H9 (cell line): ENCODE results near the gene NPB. TPM values are rescaled to one million over a fixed set of nuclear protein-coding genes. Genes with fewer than 3 reads are reported as not detected.

ENCODE experiments used
- DNase-seq: peaks from one replicate; pipeline ENCODE4 v3.0.0-alpha.2; 2017
- H2AFZ ChIP-seq: one replicate; pipeline ENCODE4 v1.6.1; 2013; ENCODE audit warnings: mild to moderate bottlenecking, low read length, control low read depth, moderate library complexity
- H2AK5ac ChIP-seq: 2 replicates; pipeline ENCODE4 v1.6.1; 2013; ENCODE audit warnings: low read length, control low read depth, mixed read lengths; ENCODE audit not compliant: insufficient read length
- H2BK120ac ChIP-seq: one replicate; pipeline ENCODE4 v1.6.1; 2013; ENCODE audit warnings: low read depth, mild to moderate bottlenecking, low read length, control low read depth, inconsistent platforms; ENCODE audit not compliant: poor library complexity, severe bottlenecking
- H2BK12ac ChIP-seq: 2 replicates; pipeline ENCODE4 v1.6.1; 2013; ENCODE audit warnings: low read length, control low read depth, mixed read lengths, low read depth; ENCODE audit not compliant: insufficient read length
- H2BK15ac ChIP-seq: 2 replicates; pipeline ENCODE4 v1.6.1; 2013; ENCODE audit warnings: low read depth, low read length, control low read depth
- H2BK20ac ChIP-seq: one replicate; pipeline ENCODE4 v1.6.1; 2013; ENCODE audit warnings: low read depth, mild to moderate bottlenecking, low read length, control low read depth, inconsistent platforms; ENCODE audit not compliant: poor library complexity, severe bottlenecking
- H2BK5ac ChIP-seq: 2 replicates; pipeline ENCODE4 v1.6.1; 2013; ENCODE audit warnings: low read length, control low read depth, mixed read lengths; ENCODE audit not compliant: insufficient read length
- H3K14ac ChIP-seq: 2 replicates; pipeline ENCODE4 v1.6.1; 2013; ENCODE audit warnings: low read length, control low read depth; ENCODE audit not compliant: insufficient read depth
- H3K18ac ChIP-seq: 2 replicates; pipeline ENCODE4 v1.6.1; 2013; ENCODE audit warnings: low read depth, mild to moderate bottlenecking, mixed read lengths, low read length, control low read depth; ENCODE audit not compliant: insufficient read length
- H3K23ac ChIP-seq: 2 replicates; pipeline ENCODE4 v1.6.1; 2013; ENCODE audit warnings: low read length, control low read depth, mixed read lengths, low read depth; ENCODE audit not compliant: insufficient read length
- H3K23me2 ChIP-seq: 2 replicates; pipeline ENCODE4 v1.6.1; 2013; ENCODE audit warnings: low read depth, mild to moderate bottlenecking, mixed read lengths, low read length, control low read depth; ENCODE audit not compliant: insufficient read length, poor library complexity, severe bottlenecking
- H3K27ac ChIP-seq: 2 replicates; pipeline ENCODE4 v1.5.1; 2013; ENCODE audit warnings: low read length, control low read depth, mixed read lengths, low read depth; ENCODE audit not compliant: insufficient read length
- H3K27me3 ChIP-seq: 2 replicates; pipeline ENCODE4 v1.6.1; 2013; ENCODE audit warnings: low read length, control low read depth, inconsistent platforms; ENCODE audit not compliant: insufficient read depth
- H3K4ac ChIP-seq: 2 replicates; pipeline ENCODE4 v1.6.1; 2013; ENCODE audit warnings: low read depth, mild to moderate bottlenecking, control low read depth, inconsistent platforms, low read length, moderate library complexity
- H3K4me1 ChIP-seq: 2 replicates; pipeline ENCODE4 v1.6.1; 2013; ENCODE audit warnings: low read length, control low read depth, inconsistent platforms; ENCODE audit not compliant: insufficient read depth
- H3K4me2 ChIP-seq: 2 replicates; pipeline ENCODE4 v1.6.1; 2013; ENCODE audit warnings: low read length, control low read depth, mixed read lengths; ENCODE audit not compliant: insufficient read length, insufficient read depth
- H3K56ac ChIP-seq: 2 replicates; pipeline ENCODE4 v1.6.1; 2013; ENCODE audit warnings: low read depth, mild to moderate bottlenecking, mixed read lengths, low read length, control low read depth; ENCODE audit not compliant: insufficient read length
- H3K79me1 ChIP-seq: 2 replicates; pipeline ENCODE4 v1.6.1; 2013; ENCODE audit warnings: low read depth, mild to moderate bottlenecking, moderate library complexity, low read length, control low read depth, inconsistent platforms; ENCODE audit not compliant: insufficient read depth, poor library complexity, severe bottlenecking
- H3K79me2 ChIP-seq: 2 replicates; pipeline ENCODE4 v1.6.1; 2013; ENCODE audit warnings: low read length, control low read depth, inconsistent platforms; ENCODE audit not compliant: insufficient read depth
- H3K9ac ChIP-seq: 2 replicates; pipeline ENCODE4 v1.6.1; 2013; ENCODE audit warnings: low read length, control low read depth, mixed read lengths; ENCODE audit not compliant: insufficient read length; ENCODE audit errors: extremely low read depth
- H3K9me3 ChIP-seq: one replicate; pipeline ENCODE4 v1.6.1; 2013; ENCODE audit warnings: low read depth, low read length, inconsistent platforms; ENCODE audit not compliant: control insufficient read depth
- H3T11ph ChIP-seq: one replicate; pipeline ENCODE4 v1.6.1; 2013; ENCODE audit warnings: mild to moderate bottlenecking, low read length, control low read depth, inconsistent platforms
- H4K20me1 ChIP-seq: one replicate; pipeline ENCODE4 v1.6.1; 2013; ENCODE audit not compliant: control insufficient read depth, insufficient read length, insufficient read depth
- H4K5ac ChIP-seq: 2 replicates; pipeline ENCODE4 v1.6.1; 2013; ENCODE audit warnings: low read depth, mild to moderate bottlenecking, mixed read lengths, low read length, control low read depth; ENCODE audit not compliant: insufficient read length
- H4K8ac ChIP-seq: replicated peaks from 2 replicates; pipeline ENCODE4 v1.6.1; 2013; ENCODE audit warnings: low read length, control low read depth, mixed read lengths, low read depth; ENCODE audit not compliant: insufficient read length
- H4K91ac ChIP-seq: 2 replicates; pipeline ENCODE4 v1.6.1; 2013; ENCODE audit warnings: low read depth, mild to moderate bottlenecking, moderate library complexity, mixed read lengths, low read length, control low read depth; ENCODE audit not compliant: insufficient read length
- H3K27ac Mint-ChIP-seq, 3 experiments: 2 replicates in 2 of 3; 3 replicates in 1 of 3; pipeline ENCODE4 v1.8.0; 2020 to 2021; ENCODE audit warnings: mixed read lengths in 3 of 3, mild to moderate bottlenecking in 1 of 3, moderate library complexity in 1 of 3
- H3K27me3 Mint-ChIP-seq: 2 replicates; pipeline ENCODE4 v1.8.0; 2021; ENCODE audit warnings: low read depth, mild to moderate bottlenecking, moderate library complexity, mixed read lengths
- H3K36me3 Mint-ChIP-seq, 3 experiments: 2 replicates in 2 of 3; 3 replicates in 1 of 3; pipeline ENCODE4 v1.8.0; 2020 to 2021; ENCODE audit warnings: low read depth in 3 of 3, mixed read lengths in 3 of 3; ENCODE audit not compliant: insufficient read depth in 1 of 3
- H3K4me1 Mint-ChIP-seq, 2 experiments: 2 replicates each; pipeline ENCODE4 v1.8.0; 2020; ENCODE audit warnings: mixed read lengths in 2 of 2
- H3K4me3 Mint-ChIP-seq, 2 experiments: 2 replicates in 1 of 2; 3 replicates in 1 of 2; pipeline ENCODE4 v1.8.0; 2020 to 2021; ENCODE audit warnings: mild to moderate bottlenecking in 2 of 2, mixed read lengths in 2 of 2, moderate library complexity in 1 of 2
- H3K9me3 Mint-ChIP-seq, 2 experiments: 2 replicates in 1 of 2; 3 replicates in 1 of 2; pipeline ENCODE4 v1.8.0; 2020; ENCODE audit warnings: mild to moderate bottlenecking in 2 of 2, mixed read lengths in 2 of 2, moderate library complexity in 1 of 2
- WGBS: extraction: QIAGEN DNeasy Blood & Tissue Kit; methylation state at CpG from one replicate; pipeline ENCODE4 v1.1.7; 2013; ENCODE audit warnings: missing lambda C conversion rate, low lambda C conversion rate, mixed read lengths; ENCODE audit not compliant: insufficient read length; ENCODE audit errors: extremely low coverage; 5-methylcytosine and 5-hydroxymethylcytosine counted together
- total RNA-seq: library from RNA; stranded (reverse); gene quantifications from 2 replicates; pipeline ENCODE4 v1.2.1, GENCODE V29; 2021
- TF ChIP-seq, protein P1 (sequence below): fragments of 200-600 bp; sonication (generic); conservative IDR thresholded peaks from 3 replicates; pipeline ENCODE4 v1.8.0; 2021; ENCODE audit warnings: antibody characterized with exemption, mild to moderate bottlenecking

The NPB gene
- total RNA-seq, 1 experiment from 2014 or later: 2.1 TPM

DNA sequence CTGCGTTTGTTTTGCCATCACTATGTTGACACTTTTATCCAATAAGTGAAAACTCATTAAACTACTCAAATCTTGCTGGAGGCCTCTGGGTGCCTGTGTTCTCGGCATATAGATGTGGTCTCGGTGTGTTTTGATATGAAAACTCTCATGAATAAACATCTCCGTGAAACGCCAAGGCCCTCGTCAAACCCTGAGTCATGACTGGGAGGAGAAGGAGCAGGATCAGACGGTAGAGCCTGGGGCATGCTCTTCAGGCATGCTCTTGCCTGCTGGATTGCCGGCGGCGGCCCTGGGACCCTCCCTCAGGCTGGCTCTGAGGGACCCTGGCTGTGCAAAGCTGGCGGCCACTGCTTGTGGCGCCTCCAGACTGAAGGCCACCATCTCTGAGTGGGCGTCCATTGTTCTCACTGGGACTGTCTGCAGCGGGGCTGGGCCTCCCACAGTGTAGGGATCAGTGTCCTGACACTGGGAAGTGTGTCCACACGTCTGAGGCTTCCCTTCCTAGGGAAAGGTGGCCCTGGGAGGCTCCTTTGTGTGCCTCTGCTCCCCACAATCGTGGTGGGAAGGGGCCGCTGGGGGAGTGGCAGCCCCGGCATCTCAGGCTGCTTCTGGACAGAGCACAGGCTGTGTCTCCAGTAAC, 1.7 kb upstream of the NPB start:
- no peak overlapping the region for H3K23ac ChIP-seq
- H2BK120ac ChIP-seq: no peak overlapping the region
- no peaks in the 10 kb centered on the region for H3K9me3 ChIP-seq
- H3K4me1 ChIP-seq: no peaks in the 10 kb centered on the region
- no peaks in the 10 kb centered on the region for H3K79me1 ChIP-seq
- H3K79me2 ChIP-seq: no peaks in the 10 kb centered on the region
- Mint-ChIP-seq H3K9me3 (no peaks in the 10 kb centered on the region), H3K4me1 (peaks cover 0 to 3% of the 10 kb centered on the region in 2 experiments; a peak in 2 of 4 replicates), H3K27me3 (peaks cover 11% of the 10 kb centered on the region), H3K4me3 (no peak overlapping the region), H3K27ac (0 out of 7 replicates have a peak overlapping the region, but pooled peaks of 1 of the 3 experiments have one; percentile 51), H3K36me3 (peaks cover 9 to 40% (median 29%) of the 10 kb centered on the region in 3 experiments; a peak in 6 of 7 replicates)
- no CpG with 5 or more reads among the region's 18 CpGs for WGBS
- no peak overlapping the region for H3K18ac ChIP-seq
- H3K4ac ChIP-seq: no peak overlapping the region
- H2AK5ac ChIP-seq: no peak overlapping the region
- no peak overlapping the region; the same call in 1 of the 2 replicates for H2BK15ac ChIP-seq
- peak; percentile 38 for DNase-seq
- no peaks in the 10 kb centered on the region; the same call in 1 of the 2 replicates for H3K27me3 ChIP-seq
- TF ChIP-seq, protein P1, sequence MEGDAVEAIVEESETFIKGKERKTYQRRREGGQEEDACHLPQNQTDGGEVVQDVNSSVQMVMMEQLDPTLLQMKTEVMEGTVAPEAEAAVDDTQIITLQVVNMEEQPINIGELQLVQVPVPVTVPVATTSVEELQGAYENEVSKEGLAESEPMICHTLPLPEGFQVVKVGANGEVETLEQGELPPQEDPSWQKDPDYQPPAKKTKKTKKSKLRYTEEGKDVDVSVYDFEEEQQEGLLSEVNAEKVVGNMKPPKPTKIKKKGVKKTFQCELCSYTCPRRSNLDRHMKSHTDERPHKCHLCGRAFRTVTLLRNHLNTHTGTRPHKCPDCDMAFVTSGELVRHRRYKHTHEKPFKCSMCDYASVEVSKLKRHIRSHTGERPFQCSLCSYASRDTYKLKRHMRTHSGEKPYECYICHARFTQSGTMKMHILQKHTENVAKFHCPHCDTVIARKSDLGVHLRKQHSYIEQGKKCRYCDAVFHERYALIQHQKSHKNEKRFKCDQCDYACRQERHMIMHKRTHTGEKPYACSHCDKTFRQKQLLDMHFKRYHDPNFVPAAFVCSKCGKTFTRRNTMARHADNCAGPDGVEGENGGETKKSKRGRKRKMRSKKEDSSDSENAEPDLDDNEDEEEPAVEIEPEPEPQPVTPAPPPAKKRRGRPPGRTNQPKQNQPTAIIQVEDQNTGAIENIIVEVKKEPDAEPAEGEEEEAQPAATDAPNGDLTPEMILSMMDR: no peak
- H3K14ac ChIP-seq: no peak overlapping the region
- no peak overlapping the region for H2BK20ac ChIP-seq
- H3K9ac ChIP-seq: no peak overlapping the region
- H2BK12ac ChIP-seq: no peak overlapping the region
- H4K8ac ChIP-seq: no peak overlapping the region
- H2AFZ ChIP-seq: no peak overlapping the region
- no peak overlapping the region for H3T11ph ChIP-seq
- H3K23me2 ChIP-seq: peaks cover 11% of the 10 kb centered on the region
- H3K56ac ChIP-seq: no peak overlapping the region
- no peak overlapping the region for H4K91ac ChIP-seq
- H2BK5ac ChIP-seq: no peak overlapping the region
- no peak overlapping the region for H4K5ac ChIP-seq
- no peaks in the 10 kb centered on the region for H4K20me1 ChIP-seq
- H3K27ac ChIP-seq: no peak overlapping the region
- no peak overlapping the region for H3K4me2 ChIP-seq
